NCI-H1092 treated with DMSO at 0.1 percent for 48 hours (cell line): ENCODE measurements around the gene MEOX2.

ENCODE experiments used
- DNase-seq: peaks from one replicate; lab custom pipeline; 2025; lab: John Stamatoyannopoulos, UW

Gene MEOX2

GRCh38 chr7:15686295-15686956, at the start of gene MEOX2:
MEOX2 (minus strand) TSS chr7:15686683; CDS start chr7:15686402, 281 bp downstream.
- DNase-seq = peak; percentile 98

- DNase-seq = no peak
These were observed 43.3 kb upstream of the MEOX2 start for GRCh38 chr7:15729746-15730145.

- no peak for DNase-seq
These were observed 38.6 kb upstream of the MEOX2 start for GRCh38 chr7:15725051-15725450.

- DNase-seq = no peak
These were observed 37.4 kb upstream of the MEOX2 start for GRCh38 chr7:15723841-15724240.

GRCh38 chr7:15720849-15721471, 34.5 kb upstream of the MEOX2 start:
- peak; percentile 48 for DNase-seq

- no peak for DNase-seq
These were observed 32.8 kb upstream of the MEOX2 start for GRCh38 chr7:15719311-15719710.

- DNase-seq = no peak
These were observed 29.0 kb upstream of the MEOX2 start for GRCh38 chr7:15715435-15715834.

GRCh38 chr7:15709978-15710377, 23.5 kb upstream of the MEOX2 start:
- DNase-seq = no peak

GRCh38 chr7:15707570-15707969, 21.1 kb upstream of the MEOX2 start:
- no peak for DNase-seq

- no peak for DNase-seq
These were observed 17.2 kb upstream of the MEOX2 start for GRCh38 chr7:15703732-15704131.

- DNase-seq = peak; percentile 24
These were observed 6.1 kb upstream of the MEOX2 start for GRCh38 chr7:15692501-15693020.

GRCh38 chr7:15688911-15689310, 2.4 kb upstream of the MEOX2 start:
- DNase-seq = peak; percentile 81

GRCh38 chr7:15688279-15688626, 1.8 kb upstream of the MEOX2 start:
- peak; percentile 83 for DNase-seq

GRCh38 chr7:15687546-15688278, 1.2 kb upstream of the MEOX2 start:
- peak; percentile 89 for DNase-seq

GRCh38 chr7:15686957-15687545, 568 bp upstream of the MEOX2 start:
- peak; percentile 89 for DNase-seq

- DNase-seq = peak; percentile 92
These were observed 857 bp downstream of the MEOX2 start for GRCh38 chr7:15685358-15686294.

GRCh38 chr7:15684871-15685270, 1.6 kb downstream of the MEOX2 start:
- peak; percentile 90 for DNase-seq

GRCh38 chr7:15684111-15684800, 2.2 kb downstream of the MEOX2 start:
- DNase-seq = peak; percentile 86

GRCh38 chr7:15682751-15683245, 3.7 kb downstream of the MEOX2 start:
- DNase-seq = peak; percentile 81

GRCh38 chr7:15682111-15682510, 4.4 kb downstream of the MEOX2 start:
- DNase-seq = peak; percentile 72

GRCh38 chr7:15681631-15682030, 4.9 kb downstream of the MEOX2 start:
- peak; percentile 69 for DNase-seq
